ENCODE measurements around the gene RAD51B.

DNA sequence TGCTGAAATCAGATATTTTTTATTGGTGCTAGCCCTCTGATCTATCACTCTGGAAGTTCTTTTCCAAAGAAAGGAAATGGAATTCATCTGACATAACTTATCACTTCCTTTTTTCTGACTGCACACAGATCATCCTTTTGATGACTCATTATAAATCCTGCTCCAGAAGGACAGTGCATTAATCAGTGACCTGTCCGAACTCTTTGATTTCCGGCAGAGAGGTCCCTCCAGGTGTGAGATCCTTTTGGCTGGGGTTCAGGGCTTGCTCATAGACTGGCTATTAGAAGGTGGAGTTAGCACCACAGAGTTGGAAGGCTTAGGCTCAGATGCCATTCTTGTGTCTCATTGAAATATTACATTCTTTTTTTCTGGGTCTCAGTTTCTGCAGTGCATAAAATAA lies 645.1 kb downstream of the RAD51B start:
- TF ChIP-seq, protein P1, sequence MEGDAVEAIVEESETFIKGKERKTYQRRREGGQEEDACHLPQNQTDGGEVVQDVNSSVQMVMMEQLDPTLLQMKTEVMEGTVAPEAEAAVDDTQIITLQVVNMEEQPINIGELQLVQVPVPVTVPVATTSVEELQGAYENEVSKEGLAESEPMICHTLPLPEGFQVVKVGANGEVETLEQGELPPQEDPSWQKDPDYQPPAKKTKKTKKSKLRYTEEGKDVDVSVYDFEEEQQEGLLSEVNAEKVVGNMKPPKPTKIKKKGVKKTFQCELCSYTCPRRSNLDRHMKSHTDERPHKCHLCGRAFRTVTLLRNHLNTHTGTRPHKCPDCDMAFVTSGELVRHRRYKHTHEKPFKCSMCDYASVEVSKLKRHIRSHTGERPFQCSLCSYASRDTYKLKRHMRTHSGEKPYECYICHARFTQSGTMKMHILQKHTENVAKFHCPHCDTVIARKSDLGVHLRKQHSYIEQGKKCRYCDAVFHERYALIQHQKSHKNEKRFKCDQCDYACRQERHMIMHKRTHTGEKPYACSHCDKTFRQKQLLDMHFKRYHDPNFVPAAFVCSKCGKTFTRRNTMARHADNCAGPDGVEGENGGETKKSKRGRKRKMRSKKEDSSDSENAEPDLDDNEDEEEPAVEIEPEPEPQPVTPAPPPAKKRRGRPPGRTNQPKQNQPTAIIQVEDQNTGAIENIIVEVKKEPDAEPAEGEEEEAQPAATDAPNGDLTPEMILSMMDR (IDR thresholded peaks at IDR 0.05), result no peak
- no peak for TF ChIP-seq POLR2AphosphoS5 (IDR thresholded peaks at IDR 0.05; ENCODE audit: low read depth, low read length)
- no peak for TF ChIP-seq SIN3A (IDR thresholded peaks at IDR 0.05; ENCODE audit: borderline replicate concordance, insufficient read depth, low read depth, low read length)
- TF ChIP-seq, protein P2, sequence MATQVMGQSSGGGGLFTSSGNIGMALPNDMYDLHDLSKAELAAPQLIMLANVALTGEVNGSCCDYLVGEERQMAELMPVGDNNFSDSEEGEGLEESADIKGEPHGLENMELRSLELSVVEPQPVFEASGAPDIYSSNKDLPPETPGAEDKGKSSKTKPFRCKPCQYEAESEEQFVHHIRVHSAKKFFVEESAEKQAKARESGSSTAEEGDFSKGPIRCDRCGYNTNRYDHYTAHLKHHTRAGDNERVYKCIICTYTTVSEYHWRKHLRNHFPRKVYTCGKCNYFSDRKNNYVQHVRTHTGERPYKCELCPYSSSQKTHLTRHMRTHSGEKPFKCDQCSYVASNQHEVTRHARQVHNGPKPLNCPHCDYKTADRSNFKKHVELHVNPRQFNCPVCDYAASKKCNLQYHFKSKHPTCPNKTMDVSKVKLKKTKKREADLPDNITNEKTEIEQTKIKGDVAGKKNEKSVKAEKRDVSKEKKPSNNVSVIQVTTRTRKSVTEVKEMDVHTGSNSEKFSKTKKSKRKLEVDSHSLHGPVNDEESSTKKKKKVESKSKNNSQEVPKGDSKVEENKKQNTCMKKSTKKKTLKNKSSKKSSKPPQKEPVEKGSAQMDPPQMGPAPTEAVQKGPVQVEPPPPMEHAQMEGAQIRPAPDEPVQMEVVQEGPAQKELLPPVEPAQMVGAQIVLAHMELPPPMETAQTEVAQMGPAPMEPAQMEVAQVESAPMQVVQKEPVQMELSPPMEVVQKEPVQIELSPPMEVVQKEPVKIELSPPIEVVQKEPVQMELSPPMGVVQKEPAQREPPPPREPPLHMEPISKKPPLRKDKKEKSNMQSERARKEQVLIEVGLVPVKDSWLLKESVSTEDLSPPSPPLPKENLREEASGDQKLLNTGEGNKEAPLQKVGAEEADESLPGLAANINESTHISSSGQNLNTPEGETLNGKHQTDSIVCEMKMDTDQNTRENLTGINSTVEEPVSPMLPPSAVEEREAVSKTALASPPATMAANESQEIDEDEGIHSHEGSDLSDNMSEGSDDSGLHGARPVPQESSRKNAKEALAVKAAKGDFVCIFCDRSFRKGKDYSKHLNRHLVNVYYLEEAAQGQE (IDR thresholded peaks at IDR 0.05; ENCODE audit: insufficient read depth in 1 of 2, low read depth in 2 of 2, low read length in 1 of 2), result no peak
- TF ChIP-seq TCF7L2 (IDR thresholded peaks at IDR 0.05; ENCODE audit: low read depth, low read length), result 0 out of 2 replicates have a peak, but pooled peaks have one; percentile 16
